Heart left ventricle (tissue), 16 donors: ENCODE data around the gene LRRC63. TPM values are rescaled to one million over a fixed set of nuclear protein-coding genes. Genes with fewer than 3 reads are reported as not detected.

Source experiments
- ATAC-seq, 4 donors: fragments of 200-7000 bp; cut with Tn5 transposase; one replicate each; pipeline ENCODE4 v1.9.1; 2020 to 2022; ENCODE audit warnings: moderate library complexity in 4 of 4, mild to moderate bottlenecking in 3 of 4, moderate number of reproducible peaks in 1 of 4
- DNase-seq, 5 donors: peaks; one replicate each; pipeline ENCODE4 v3.0.0-alpha.2; 2020
- H3K27ac ChIP-seq, 12 donors: fragments of 200-600 bp; sonication (generic) in 4 of 12; one replicate each; pipeline versions ENCODE4 v1.5.0 to v1.8.0; 2016 to 2022; ENCODE audit warnings: mild to moderate bottlenecking in 2 of 12
- H3K27me3 ChIP-seq, 9 donors: fragments of 200-600 bp; sonication (generic) in 2 of 9; one replicate each; pipeline versions ENCODE4 v1.5.1 to v1.8.0; 2016 to 2022; ENCODE audit warnings: mild to moderate bottlenecking in 3 of 9
- H3K36me3 ChIP-seq, 9 donors: fragments of 200-600 bp; sonication (generic) in 2 of 9; one replicate each; pipeline versions ENCODE4 v1.5.0 to v1.8.0; 2018 to 2022; ENCODE audit warnings: mild to moderate bottlenecking in 2 of 9
- H3K4me1 ChIP-seq, 12 donors: fragments of 200-600 bp; sonication (generic) in 4 of 12; one replicate each; pipeline versions ENCODE4 v1.5.0 to v1.8.0; 2016 to 2022; ENCODE audit warnings: mild to moderate bottlenecking in 3 of 12
- H3K4me3 ChIP-seq, 12 donors: fragments of 200-600 bp; sonication (generic) in 4 of 12; one replicate each; pipeline versions ENCODE4 v1.5.0 to v1.8.0; 2017 to 2022; ENCODE audit warnings: mild to moderate bottlenecking in 9 of 12, moderate library complexity in 4 of 12
- H3K9me3 ChIP-seq, 12 donors: fragments of 200-600 bp; sonication (generic) in 4 of 12; one replicate each; pipeline versions ENCODE4 v1.5.0 to v1.8.0; 2016 to 2022; ENCODE audit warnings: mild to moderate bottlenecking in 1 of 12
- CTCF ChIP-seq, 12 donors: fragments of 200-600 bp; sonication (generic) in 4 of 12; IDR thresholded peaks; one replicate each; pipeline versions ENCODE4 v1.5.0 to v1.8.0; 2018 to 2022; ENCODE audit warnings: antibody characterized with exemption in 12 of 12, mild to moderate bottlenecking in 5 of 12
- POLR2A ChIP-seq, 2 donors: fragments of 450-650 bp; IDR thresholded peaks; one replicate each; pipeline ENCODE4 v1.6.1; 2017; ENCODE audit warnings: antibody characterized with exemption in 2 of 2, mild to moderate bottlenecking in 2 of 2, moderate library complexity in 2 of 2
- WGBS, 4 donors: extraction: QIAGEN DNeasy Blood & Tissue Kit in 2 of 4; methylation state at CpG; one replicate each; pipeline versions ENCODE4 v1.1.5 to v1.1.7; 2013 to 2018; 5-methylcytosine and 5-hydroxymethylcytosine counted together
- intact Hi-C, 10 donors: fragments of 100-400 bp; cut with DNase I; formaldehyde crosslinking; loops; one replicate each; pipeline versions ENCODE4 v1.11.1 to v1.14.2; 2022
- polyA plus RNA-seq, 2 donors: library from polyadenylated mRNA; stranded (reverse); fragments of 200-250 nt; gene quantifications; one replicate each; pipeline ENCODE4 v1.2.3, GENCODE V29; 2013
- total RNA-seq, 9 donors: library from RNA; depleted of rRNA in 2 of 9; stranded (reverse); fragments of >200 nt in 2 of 9; fragmentation: NEBNext Ultra II Directional in 3 of 9; extraction: Animal tissue kit (Norgen Biotek cat#: 25700) in 3 of 9; gene quantifications; one replicate each; pipeline versions ENCODE4 v1.1.0 to v1.2.4, GENCODE V29; 2016 to 2023
- donor health status: ischemic (EF 13 %, LVEDD 7.1; RV severe dilation, severe dysfunction).
- donor health status: healthy with polysubstance abuse.
- donor health status: DM: no; HTN: yes; CAD: no.
- donor health status: DM: no; HTN: no; CAD: no.
- donor health status: ischemic (EF 25% LVEDD 6.9; RV normal size, moderate dysfunction).
- donor health status: ischemic (EF 25% LVEDD 5.7; RV mildly dilated, moderate dysfunction).
- donor health status: healthy.
- donor health status: DM: yes; HTN: yes; CAD: no.
- donor health status: ischemic (EF 35%, LVEDD 5.7; RV mildly dilated, moderate dysfunction).
- donor health status: nonischemic (EF 11% LVEDD 7.7; RV severe dilation, severe dysfunction).
- donor health status: DM: yes; HTN: yes; CAD: no.
- donor health status: PGD.
- donor health status: ischemic (EF 29% LVEDD 5.4; RV normal size, mild dysfunction).
- donor health status: nonischemic (EF 23%, LVEDD 6.1; RV moderate dilation, normal function).

Gene LRRC63
- total and polyA plus RNA-seq, 11 donors: 0.14 to 0.48 TPM; not detected in 9

- no peaks in the 10 kb centered on the region for H3K27me3 ChIP-seq
- TF ChIP-seq CTCF (IDR thresholded peaks at IDR 0.05): no peak
- TF ChIP-seq POLR2A (IDR thresholded peaks at IDR 0.05): no peak
- H3K27ac ChIP-seq: no peak overlapping the region
- WGBS, 4 donors: 75 to 79% (median 76%) methylated on average over 4 of the region's 4 CpGs
- H3K36me3 ChIP-seq: no peaks in the 10 kb centered on the region
- intact Hi-C loops: no loop called here
- DNase-seq: no peak
- H3K4me3 ChIP-seq: no peak overlapping the region
- ATAC-seq: no peak
- no peaks in the 10 kb centered on the region for H3K9me3 ChIP-seq
- H3K4me1 ChIP-seq: peaks cover 0 to 30% (median 0%) of the 10 kb centered on the region in 12 donors
Observed at GRCh38 chr13:46197299-46198048, 14.3 kb upstream of the LRRC63 start.

- ATAC-seq (no peak), DNase-seq (no peak)
- H3K4me3 ChIP-seq: no peak overlapping the region
- H3K27ac ChIP-seq: no peak overlapping the region
- peaks cover 0 to 4% (median 0%) of the 10 kb centered on the region in 9 donors for H3K27me3 ChIP-seq
- no peaks in the 10 kb centered on the region for H3K36me3 ChIP-seq
- WGBS, 4 donors: 69 to 77% (median 72%) methylated on average over 3 of the region's 3 CpGs
- intact Hi-C loops: no loop called here
- no peaks in the 10 kb centered on the region for H3K9me3 ChIP-seq
- H3K4me1 ChIP-seq: peaks cover 0 to 38% (median 0%) of the 10 kb centered on the region in 12 donors
- TF ChIP-seq POLR2A (IDR thresholded peaks at IDR 0.05) (no peak), CTCF (IDR thresholded peaks at IDR 0.05) (no peak)
Observed at GRCh38 chr13:46198696-46199193, 13.0 kb upstream of the LRRC63 start.

GRCh38 chr13:46202188-46202795 lies 9.4 kb upstream of the LRRC63 start:
- H3K27me3 ChIP-seq: peaks cover 0 to 4% (median 0%) of the 10 kb centered on the region in 9 donors
- H3K4me1 ChIP-seq: peaks cover 0 to 29% (median 0%) of the 10 kb centered on the region in 12 donors
- peak overlapping the region in 1 of 12 donors; percentile 2 for H3K27ac ChIP-seq
- TF ChIP-seq CTCF (IDR thresholded peaks at IDR 0.05) (no peak), POLR2A (IDR thresholded peaks at IDR 0.05) (no peak)
- ATAC-seq (no peak), DNase-seq (no peak)
- intact Hi-C loops: no loop called here
- H3K36me3 ChIP-seq: no peaks in the 10 kb centered on the region
- H3K9me3 ChIP-seq: no peaks in the 10 kb centered on the region
- 83 to 86% (median 85%) methylated on average over 3 of the region's 3 CpGs for WGBS, 4 donors
- H3K4me3 ChIP-seq: no peak overlapping the region

- Histone ChIP-seq H3K9me3 (no peaks in the 10 kb centered on the region), H3K36me3 (no peaks in the 10 kb centered on the region), H3K27ac (no peak overlapping the region), H3K4me3 (no peak overlapping the region), H3K27me3 (peaks cover 0 to 4% (median 0%) of the 10 kb centered on the region in 9 donors), H3K4me1 (peaks cover 0 to 25% (median 0%) of the 10 kb centered on the region in 12 donors)
- TF ChIP-seq POLR2A (IDR thresholded peaks at IDR 0.05): no peak
- no peak for TF ChIP-seq CTCF (IDR thresholded peaks at IDR 0.05)
- intact Hi-C loops: no loop called here
- ATAC-seq (no peak), DNase-seq (no peak)
- WGBS, 4 donors: 70 to 79% (median 76%) methylated on average over 5 of the region's 5 CpGs
Observed at GRCh38 chr13:46202966-46203365, 8.8 kb upstream of the LRRC63 start.
